Suppressor macrophage (primary cell): ENCODE measurements around the gene FAT4.
A peak's percentile ranks its signal among the peaks of the same experiment; 100 is the strongest.

Source experiments
- DNase-seq, 4 experiments: peaks; one replicate each; pipeline ENCODE4 v3.0.0-alpha.2; 2020 to 2022

The FAT4 gene

DNA sequence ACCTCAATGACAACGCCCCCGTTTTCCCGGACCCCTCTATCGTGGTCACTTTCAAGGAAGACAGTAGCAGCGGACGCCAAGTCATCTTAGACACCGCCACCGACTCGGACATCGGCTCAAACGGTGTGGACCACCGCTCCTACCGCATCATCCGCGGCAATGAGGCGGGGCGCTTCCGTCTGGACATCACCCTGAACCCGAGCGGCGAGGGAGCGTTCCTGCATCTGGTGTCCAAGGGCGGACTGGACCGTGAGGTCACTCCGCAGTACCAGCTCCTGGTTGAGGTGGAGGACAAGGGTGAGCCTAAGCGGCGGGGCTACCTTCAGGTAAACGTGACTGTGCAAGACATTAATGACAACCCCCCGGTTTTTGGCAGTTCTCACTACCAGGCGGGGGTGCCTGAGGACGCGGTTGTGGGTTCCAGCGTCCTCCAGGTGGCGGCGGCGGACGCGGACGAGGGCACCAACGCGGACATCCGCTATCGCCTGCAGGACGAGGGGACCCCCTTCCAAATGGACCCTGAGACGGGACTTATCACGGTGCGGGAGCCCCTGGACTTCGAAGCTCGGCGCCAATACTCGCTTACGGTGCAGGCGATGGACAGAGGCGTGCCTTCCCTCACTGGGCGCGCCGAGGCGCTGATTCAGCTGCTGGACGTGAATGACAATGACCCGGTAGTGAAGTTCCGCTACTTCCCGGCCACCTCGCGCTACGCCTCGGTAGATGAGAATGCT lies 2.2 kb downstream of the FAT4 start:
- DNase-seq: peak in 3 of 4 experiments; percentile 10 to 27 (median 11)

GRCh38 chr4:125317525-125317877 lies 2.7 kb downstream of the FAT4 start:
- DNase-seq: peak; percentile 3 to 38 (median 12)

GRCh38 chr4:125319311-125319710 lies 4.6 kb downstream of the FAT4 start:
- no peak for DNase-seq

DNA sequence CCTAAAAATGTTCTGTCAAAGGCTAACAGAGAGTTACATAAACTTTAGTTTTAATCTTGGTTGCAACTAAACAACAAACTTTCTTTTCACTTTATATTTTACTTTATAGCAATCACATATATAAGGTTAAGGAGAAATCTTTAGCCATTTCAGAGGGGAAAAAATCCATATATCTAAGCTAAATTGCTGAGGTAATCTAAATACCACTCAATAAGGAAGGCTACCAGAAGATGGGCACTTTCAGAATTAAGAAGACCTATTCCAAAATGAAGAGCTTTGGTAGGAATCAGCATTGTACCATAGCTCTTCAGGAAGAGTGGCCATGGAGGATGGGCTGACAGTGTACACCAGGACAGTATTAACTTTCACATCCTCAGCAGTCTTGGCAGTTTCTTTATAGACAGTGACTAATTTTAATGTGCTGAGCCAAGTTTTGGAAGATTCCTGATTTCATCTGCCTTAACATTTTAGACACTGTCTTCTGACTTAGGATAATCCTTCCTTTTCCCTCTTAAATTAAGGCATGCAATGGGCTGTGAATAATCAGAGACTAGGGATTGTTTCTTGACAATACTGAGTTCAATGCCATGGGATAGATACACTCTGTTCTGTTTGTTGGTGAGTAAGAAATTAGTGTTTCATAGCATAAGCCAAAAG lies 7.1 kb downstream of the FAT4 start:
- DNase-seq: no peak

DNA sequence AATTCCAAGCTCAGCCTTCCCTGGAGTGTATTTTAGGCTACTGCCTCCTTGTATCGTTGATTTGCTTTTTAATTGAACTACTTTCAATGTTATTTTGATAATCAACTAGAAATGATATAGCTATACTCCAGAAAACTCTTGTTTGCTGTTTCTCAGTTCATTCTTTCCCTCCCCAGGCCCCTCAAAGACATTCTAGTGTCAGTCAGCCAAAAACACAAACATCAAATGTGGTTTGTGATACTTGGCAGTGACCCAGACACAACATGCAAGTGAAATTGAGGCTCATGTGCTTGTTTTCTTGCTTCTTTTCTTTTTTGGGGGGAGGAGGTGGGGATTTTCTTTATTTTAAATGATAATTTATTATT lies 7.6 kb downstream of the FAT4 start:
- DNase-seq: no peak

GRCh38 chr4:125323654-125324053 lies 8.9 kb downstream of the FAT4 start:
- no peak for DNase-seq

DNA sequence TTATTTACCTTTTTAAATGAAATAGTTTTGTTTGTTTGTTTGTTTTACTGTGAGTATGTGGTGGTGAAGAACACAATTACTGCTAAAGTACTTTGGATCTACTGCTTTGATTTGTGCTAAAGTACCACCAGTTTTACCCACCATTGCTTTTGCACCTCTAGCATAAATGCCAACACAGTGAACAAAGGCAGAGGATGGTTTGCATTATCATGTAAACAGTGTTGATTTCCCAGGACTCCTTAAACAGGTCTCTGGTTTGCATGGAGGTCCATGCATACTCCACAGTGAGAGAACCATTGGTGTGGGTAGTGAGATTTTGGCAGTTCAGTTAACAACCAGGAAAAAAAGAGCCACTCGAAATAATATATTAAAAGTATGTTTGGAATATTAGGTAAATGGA lies 11.0 kb downstream of the FAT4 start:
- no peak for DNase-seq

DNA sequence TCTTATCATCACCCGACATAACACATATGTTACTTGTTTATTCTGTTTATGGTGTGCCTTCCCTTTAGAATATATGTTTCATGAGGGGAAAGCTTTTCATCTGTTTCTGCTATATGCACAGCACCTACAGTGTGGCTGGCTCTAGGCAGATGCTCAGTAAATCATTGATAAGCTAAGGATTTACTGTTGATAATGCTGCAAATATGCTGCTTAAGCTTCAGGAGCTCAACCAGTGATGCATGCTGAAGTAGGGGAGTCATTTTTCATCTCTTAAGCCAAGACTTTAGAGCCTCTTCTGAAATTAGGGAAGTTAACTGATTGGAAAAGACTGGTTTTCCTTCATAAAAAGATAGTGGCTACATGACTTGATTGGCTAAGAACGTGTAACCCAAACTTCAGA lies 16.4 kb downstream of the FAT4 start:
- no peak for DNase-seq

DNA sequence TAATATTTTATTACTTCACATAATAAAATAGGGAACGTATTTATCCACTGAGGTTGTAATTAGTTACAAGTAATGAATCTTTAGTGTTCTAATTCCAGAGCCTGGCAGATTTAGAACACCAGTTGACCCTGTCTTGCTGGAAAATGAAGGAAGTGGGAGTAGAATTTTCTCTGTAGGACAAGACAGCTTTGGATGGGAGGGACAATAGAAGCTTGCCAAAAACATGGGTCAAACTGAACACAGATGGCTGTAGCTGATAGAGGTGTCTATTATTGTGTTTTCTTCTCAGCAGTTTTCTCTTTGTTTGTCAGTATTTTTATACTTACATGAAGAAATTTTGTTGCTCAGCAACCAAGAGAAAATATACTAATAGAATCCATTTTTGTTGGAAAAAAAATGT lies 20.2 kb downstream of the FAT4 start:
- DNase-seq: no peak

DNA sequence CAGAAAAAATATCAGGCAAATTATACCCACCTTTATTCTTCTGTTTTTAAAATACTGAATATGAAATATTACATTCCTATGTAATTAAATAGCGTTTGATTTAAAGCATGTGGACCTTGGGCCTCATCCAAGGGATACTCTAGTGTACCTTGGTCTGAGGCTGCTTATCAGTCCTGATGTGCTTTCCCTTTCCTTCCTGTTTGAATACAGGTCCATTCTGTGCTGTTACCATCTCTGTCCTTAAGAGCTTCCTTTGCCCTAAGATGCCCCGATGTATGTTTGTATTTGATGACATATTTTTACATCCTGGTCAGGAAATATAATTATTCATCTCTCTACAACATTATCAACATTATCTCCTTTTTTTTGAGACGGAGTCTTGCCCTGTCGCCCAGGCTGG lies 24.1 kb downstream of the FAT4 start:
- no peak for DNase-seq

- DNase-seq: no peak
These were observed 29.4 kb downstream of the FAT4 start for GRCh38 chr4:125344198-125344597.

DNA sequence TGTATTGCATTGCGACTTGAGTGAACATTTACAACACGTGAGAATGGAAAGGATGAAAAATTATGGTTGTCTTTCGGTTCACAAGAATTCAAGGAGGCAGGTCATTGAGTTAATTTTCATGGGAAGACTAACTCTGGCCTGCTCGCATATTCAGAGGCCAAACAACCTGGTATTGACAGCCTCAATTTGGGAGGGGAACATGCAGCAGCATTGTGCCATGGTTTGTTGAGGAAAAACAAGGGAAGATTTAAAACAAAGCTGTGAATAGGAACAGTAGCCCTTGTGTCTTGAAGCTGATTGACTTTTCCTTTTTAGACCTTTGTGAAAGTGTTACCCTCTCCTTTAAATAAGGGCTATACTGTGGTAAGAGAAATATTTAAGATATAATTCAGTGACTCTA lies 31.9 kb downstream of the FAT4 start:
- DNase-seq: no peak

- DNase-seq: no peak
These were observed 35.8 kb downstream of the FAT4 start for GRCh38 chr4:125350470-125351135.

DNA sequence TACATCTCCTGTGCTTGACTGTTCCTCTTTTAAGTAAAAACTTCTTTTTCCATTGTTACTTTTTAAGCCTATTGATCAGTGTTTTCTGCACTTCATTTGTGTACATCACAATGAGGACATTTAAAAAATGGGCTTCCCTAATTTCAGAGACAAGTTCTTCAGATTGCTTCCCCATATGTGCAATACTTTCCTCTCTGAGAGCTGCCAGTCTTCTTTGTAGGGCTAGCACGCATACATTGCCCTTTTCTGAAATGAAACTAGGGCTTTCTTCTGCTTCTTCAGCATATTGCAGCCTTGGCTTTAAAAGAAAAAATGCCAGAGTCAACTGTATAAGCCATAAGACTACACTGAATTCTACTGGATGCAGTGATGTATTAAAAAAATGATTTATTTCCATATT lies 37.8 kb downstream of the FAT4 start:
- DNase-seq: peak in 2 of 4 experiments; percentile 9 to 18

DNA sequence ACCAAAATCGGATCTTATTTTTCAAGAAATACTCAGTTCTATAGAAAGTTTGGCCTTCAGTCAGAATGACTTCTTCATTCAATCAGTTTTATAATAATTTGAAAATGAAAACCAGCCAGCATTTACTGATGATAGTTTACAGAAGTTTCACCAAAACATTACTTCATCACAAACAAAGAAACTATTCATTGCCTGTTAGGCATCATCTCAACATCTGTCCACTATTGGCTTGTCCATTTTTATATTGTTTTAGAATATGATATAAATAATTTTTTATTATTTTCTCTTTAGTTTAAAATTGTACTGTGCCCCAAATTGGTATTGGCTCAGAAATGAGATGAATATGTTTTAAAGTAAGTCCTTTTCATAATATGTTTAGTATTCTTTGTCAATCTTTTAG lies 38.4 kb downstream of the FAT4 start:
- no peak for DNase-seq

DNA sequence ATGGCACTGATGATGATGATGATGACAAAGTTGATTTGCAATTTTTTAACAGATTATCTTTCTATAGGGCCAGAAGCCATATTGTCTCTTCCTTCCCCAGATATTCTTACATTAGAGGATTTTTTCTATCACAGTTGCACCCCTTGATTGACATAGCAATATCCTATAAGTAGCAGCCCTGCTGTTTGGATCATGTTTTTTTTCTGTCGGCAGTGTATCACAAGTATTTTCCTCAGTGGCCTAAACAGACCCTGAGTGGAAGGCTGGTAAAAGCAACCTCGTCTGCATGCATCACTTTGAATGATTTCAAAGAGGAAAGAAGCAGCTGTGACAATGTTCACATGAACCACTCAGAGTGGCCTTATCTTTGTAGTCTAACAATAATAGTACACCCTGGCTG lies 41.0 kb downstream of the FAT4 start:
- DNase-seq: no peak

GRCh38 chr4:125357675-125358074 lies 42.9 kb downstream of the FAT4 start:
- no peak for DNase-seq

GRCh38 chr4:125358453-125358852 lies 43.7 kb downstream of the FAT4 start:
- no peak for DNase-seq

- no peak for DNase-seq
These were observed 44.6 kb downstream of the FAT4 start for GRCh38 chr4:125359363-125359762.

DNA sequence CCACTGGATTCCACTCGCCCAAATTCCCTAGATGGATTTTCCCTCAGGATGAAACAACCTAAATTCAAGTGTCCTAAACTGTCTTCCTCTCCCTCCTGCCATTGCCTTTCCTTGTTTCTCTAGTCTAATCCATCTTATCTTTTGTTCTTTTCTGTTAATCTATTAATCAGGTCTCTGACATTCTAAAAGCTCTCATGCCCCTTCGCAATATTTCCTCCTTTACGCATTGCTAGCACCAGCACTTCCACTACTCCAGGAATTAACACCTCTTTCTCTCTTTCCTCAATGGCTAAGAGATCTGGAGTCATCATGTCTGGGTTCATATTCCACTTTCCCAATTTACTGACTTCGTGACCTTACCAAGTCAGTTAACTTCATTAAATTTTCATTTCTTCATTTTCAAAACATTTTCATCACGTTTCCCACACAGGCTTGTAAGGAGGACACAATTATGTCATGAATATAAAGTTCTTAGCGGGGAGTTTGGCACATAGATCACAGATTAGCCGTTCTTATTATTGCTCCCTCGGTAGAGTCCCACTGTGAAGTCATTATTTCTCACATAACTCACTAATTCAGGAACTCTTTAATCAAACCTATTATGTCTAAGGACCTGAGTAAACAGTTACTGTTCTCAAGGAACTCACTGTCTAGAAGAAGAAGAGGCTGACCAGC lies 45.3 kb downstream of the FAT4 start:
- no peak for DNase-seq

DNA sequence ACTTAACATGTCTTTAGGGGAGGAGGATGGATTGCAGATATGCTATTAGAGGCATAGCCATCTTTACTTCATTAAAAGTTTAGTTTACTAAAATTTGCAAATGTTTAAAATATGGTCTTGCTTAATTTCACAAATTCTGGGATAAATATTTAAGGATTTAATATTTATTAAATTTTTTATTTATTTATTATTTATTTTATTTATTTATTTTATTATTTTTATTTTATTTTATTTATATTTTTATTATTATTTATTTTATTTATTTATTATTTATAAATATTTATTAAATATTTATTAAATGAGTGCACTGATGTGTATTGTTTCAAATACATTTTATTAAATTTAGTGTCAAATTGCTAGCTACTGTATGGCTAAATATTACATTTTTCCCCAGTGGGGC lies 46.0 kb downstream of the FAT4 start:
- DNase-seq: no peak
